Body of pancreas (tissue), 4 donors: ENCODE data around the gene MSN. TPM values are rescaled to one million over a fixed set of nuclear protein-coding genes. Genes with fewer than 3 reads are reported as not detected.

Source experiments
- ATAC-seq: fragments of 150-250 bp; one replicate; pipeline ENCODE4 v1.9.1; 2016
- DNase-seq, 4 donors: peaks; one replicate each; pipeline ENCODE4 v3.0.0-alpha.2; 2019
- H3K27ac ChIP-seq, 4 donors: fragments of 200-600 bp; sonication (generic); 1 replicate in 3 of 4; 2 replicates in 1 of 4; pipeline versions ENCODE4 v1.5.1 to v1.6.1; 2016 to 2019; ENCODE audit warnings: mild to moderate bottlenecking in 1 of 4, mixed read lengths in 1 of 4, moderate library complexity in 1 of 4
- H3K27me3 ChIP-seq, 2 donors: fragments of 200-600 bp; sonication (generic); one replicate each; pipeline ENCODE4 v1.6.0; 2016; ENCODE audit warnings: mild to moderate bottlenecking in 1 of 2
- H3K36me3 ChIP-seq, 2 donors: fragments of 200-600 bp; sonication (generic); replicated peaks in 1 of 2; 2 replicates each; pipeline ENCODE4 v1.5.1; 2016; ENCODE audit warnings: low read depth in 2 of 2; ENCODE audit not compliant: insufficient read depth in 1 of 2
- H3K4me1 ChIP-seq: fragments of 200-600 bp; sonication (generic); one replicate; pipeline ENCODE4 v1.6.0; 2016
- H3K4me3 ChIP-seq, 2 donors: fragments of 200-600 bp; sonication (generic); 1 replicate in 1 of 2; 2 replicates in 1 of 2; pipeline ENCODE4 v1.5.1; 2016 to 2019
- H3K9me3 ChIP-seq, 3 donors: fragments of 200-600 bp; sonication (generic); 1 replicate in 2 of 3; 2 replicates in 1 of 3; pipeline ENCODE4 v1.5.1; 2016
- POLR2A ChIP-seq, 3 donors: fragments of 450-650 bp; IDR thresholded peaks; one replicate each; pipeline ENCODE4 v1.6.1; 2016; ENCODE audit warnings: antibody characterized with exemption in 3 of 3, mild to moderate bottlenecking in 2 of 3
- whole genome bisulfite sequencing, 2 donors: methylation state at CpG; one replicate each; pipeline ENCODE4 v1.1.5; 2017; 5-methylcytosine and 5-hydroxymethylcytosine counted together
- intact Hi-C: fragments of 100-400 bp; cut with DNase I; formaldehyde crosslinking; loops from one replicate; pipeline ENCODE4 v1.15.1; 2023
- total RNA-seq, 2 donors: library from RNA; depleted of rRNA; stranded (reverse); fragments of >200 nt; gene quantifications; one replicate each; pipeline ENCODE4 v1.1.0, GENCODE V29; 2016
- TF ChIP-seq, protein P1 (sequence below), 7 experiments: fragments of 450-650 bp in 4 of 7; fragments of 200-600 bp in 3 of 7; sonication (generic) in 3 of 7; IDR thresholded peaks; one replicate each; pipeline ENCODE4 v1.5.1; 2016 to 2019; ENCODE audit warnings: antibody characterized with exemption in 7 of 7

The MSN gene
- total RNA-seq, 2 donors from 2014 or later, result 49.1 to 50.8 TPM

DNA sequence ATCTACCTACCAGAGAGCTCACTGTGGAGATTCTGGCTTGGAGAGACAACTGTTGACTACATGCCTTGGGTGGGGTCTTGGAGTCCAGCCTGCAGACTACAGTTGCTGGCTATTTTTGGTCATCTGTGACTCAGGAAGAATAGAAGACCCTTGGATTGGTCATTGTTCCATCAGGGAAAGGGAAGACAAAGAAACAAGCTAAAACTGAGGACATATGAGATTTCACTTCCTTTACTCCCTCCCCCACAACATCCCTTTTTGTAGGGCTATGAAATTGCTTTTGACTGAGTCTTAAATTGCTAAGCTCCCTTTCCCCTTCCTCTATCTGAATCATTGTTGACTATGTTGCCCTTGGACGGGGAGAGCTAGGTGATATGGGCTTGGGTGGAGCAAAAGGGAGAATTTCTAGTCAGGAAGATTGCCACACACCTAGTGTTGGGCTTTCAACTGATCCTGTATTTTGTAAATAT, 11.7 kb downstream of the MSN start:
- WGBS, 2 donors, result 0 to 18% methylated on average over 1 of the region's 1 CpG
- ATAC-seq (peak; percentile 45), DNase-seq (no peak)
- H3K4me1 ChIP-seq, result peaks cover 22% of the 10 kb centered on the region
- peak overlapping the region in 2 of 4 donors; percentile 30 to 56 for H3K27ac ChIP-seq
- no peaks in the 10 kb centered on the region for H3K27me3 ChIP-seq
- no peaks in the 10 kb centered on the region for H3K36me3 ChIP-seq
- no peaks in the 10 kb centered on the region for H3K9me3 ChIP-seq
- no peak for TF ChIP-seq POLR2A (IDR thresholded peaks at IDR 0.05)
- TF ChIP-seq, protein P1, sequence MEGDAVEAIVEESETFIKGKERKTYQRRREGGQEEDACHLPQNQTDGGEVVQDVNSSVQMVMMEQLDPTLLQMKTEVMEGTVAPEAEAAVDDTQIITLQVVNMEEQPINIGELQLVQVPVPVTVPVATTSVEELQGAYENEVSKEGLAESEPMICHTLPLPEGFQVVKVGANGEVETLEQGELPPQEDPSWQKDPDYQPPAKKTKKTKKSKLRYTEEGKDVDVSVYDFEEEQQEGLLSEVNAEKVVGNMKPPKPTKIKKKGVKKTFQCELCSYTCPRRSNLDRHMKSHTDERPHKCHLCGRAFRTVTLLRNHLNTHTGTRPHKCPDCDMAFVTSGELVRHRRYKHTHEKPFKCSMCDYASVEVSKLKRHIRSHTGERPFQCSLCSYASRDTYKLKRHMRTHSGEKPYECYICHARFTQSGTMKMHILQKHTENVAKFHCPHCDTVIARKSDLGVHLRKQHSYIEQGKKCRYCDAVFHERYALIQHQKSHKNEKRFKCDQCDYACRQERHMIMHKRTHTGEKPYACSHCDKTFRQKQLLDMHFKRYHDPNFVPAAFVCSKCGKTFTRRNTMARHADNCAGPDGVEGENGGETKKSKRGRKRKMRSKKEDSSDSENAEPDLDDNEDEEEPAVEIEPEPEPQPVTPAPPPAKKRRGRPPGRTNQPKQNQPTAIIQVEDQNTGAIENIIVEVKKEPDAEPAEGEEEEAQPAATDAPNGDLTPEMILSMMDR (IDR thresholded peaks at IDR 0.05), result no peak
- no peak overlapping the region for H3K4me3 ChIP-seq
- intact Hi-C loops, result no loop called here

DNA sequence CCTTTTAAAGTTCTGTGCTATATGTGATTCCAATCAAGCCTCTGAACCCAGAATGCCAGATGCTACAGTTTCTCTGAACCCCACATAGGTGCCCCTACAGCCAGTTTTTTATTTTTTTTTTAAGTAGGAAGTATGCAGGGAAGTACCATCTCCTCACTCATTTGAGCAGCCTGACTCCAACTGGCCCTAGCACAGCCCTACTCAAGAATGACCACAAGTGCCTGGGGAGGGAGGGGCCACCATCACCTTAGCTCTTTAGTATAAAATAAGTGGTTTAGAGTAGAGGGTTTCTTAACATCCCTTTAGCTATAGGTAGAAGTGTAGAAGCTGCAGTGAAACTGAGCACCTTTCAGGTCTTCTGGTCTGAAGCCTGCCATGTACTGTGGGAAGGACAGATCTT, 14.4 kb downstream of the MSN start:
- H3K9me3 ChIP-seq, result no peaks in the 10 kb centered on the region
- TF ChIP-seq, protein P1 (IDR thresholded peaks at IDR 0.05), result no peak
- no peak for TF ChIP-seq POLR2A (IDR thresholded peaks at IDR 0.05)
- H3K4me3 ChIP-seq, result no peak overlapping the region
- H3K27ac ChIP-seq, result no peak overlapping the region
- H3K4me1 ChIP-seq, result peaks cover 25% of the 10 kb centered on the region
- DNase-seq, result no peak
- intact Hi-C loops, result no loop called here
- no peak for ATAC-seq
- no peaks in the 10 kb centered on the region for H3K27me3 ChIP-seq
- H3K36me3 ChIP-seq, result no peaks in the 10 kb centered on the region

DNA sequence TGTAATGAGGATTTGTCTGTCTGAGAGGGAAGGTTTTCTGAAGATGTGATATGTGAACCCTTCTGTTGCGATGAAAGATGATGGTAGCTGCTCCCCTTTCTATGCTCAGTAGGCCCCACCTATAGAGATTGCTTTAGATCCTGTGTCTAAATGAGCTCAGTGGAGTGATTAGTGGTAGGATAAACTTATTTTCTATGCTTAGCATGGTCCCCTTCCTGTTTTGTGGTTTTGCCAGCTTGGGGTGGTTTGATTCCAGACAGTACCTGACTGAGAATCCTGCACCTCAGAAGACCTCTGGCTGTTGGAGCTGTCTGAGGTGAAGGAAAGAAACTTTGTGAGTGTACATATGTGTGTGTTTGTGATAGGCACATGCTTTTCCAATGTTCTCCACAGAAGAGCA, 17.7 kb downstream of the MSN start:
- H3K27ac ChIP-seq, result peak overlapping the region in 1 of 4 donors; percentile 12
- 89 to 100% methylated on average over 1 of the region's 1 CpG for WGBS, 2 donors
- H3K9me3 ChIP-seq, result no peaks in the 10 kb centered on the region
- no peaks in the 10 kb centered on the region for H3K27me3 ChIP-seq
- no peak for ATAC-seq
- peaks cover 4% of the 10 kb centered on the region for H3K4me1 ChIP-seq
- DNase-seq, result no peak
- no peak overlapping the region for H3K4me3 ChIP-seq
- H3K36me3 ChIP-seq, result no peaks in the 10 kb centered on the region
- intact Hi-C loops, result no loop called here
- TF ChIP-seq POLR2A (IDR thresholded peaks at IDR 0.05), result no peak
- TF ChIP-seq, protein P1 (IDR thresholded peaks at IDR 0.05), result no peak

DNA sequence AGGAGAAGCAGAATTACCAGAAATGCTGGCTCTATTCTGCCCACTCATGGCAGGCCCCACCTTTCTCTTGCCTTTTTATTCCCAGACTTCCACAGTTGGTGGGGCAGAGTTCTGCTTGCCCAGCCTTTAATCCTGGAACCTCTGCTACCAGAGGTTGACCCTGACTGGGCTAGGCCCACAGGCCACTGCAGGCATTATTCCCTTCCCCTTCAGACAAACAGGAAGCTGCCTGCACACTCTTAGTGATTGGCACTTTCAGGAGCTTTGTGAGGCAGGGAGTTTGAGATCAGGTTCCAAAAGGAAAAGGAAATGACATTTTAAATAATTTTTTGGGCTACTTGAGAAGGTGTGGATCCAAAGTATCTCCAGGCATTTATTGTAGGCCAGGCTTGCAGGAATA, 18.8 kb downstream of the MSN start:
- Histone ChIP-seq H3K4me1 (peaks cover 4% of the 10 kb centered on the region), H3K36me3 (no peaks in the 10 kb centered on the region), H3K9me3 (no peaks in the 10 kb centered on the region), H3K27me3 (no peaks in the 10 kb centered on the region), H3K4me3 (no peak overlapping the region), H3K27ac (peak overlapping the region in 1 of 4 donors; percentile 12)
- DNase-seq (no peak), ATAC-seq (no peak)
- intact Hi-C loops, result no loop called here
- TF ChIP-seq POLR2A (IDR thresholded peaks at IDR 0.05), result no peak
- TF ChIP-seq, protein P1 (IDR thresholded peaks at IDR 0.05), result no peak

DNA sequence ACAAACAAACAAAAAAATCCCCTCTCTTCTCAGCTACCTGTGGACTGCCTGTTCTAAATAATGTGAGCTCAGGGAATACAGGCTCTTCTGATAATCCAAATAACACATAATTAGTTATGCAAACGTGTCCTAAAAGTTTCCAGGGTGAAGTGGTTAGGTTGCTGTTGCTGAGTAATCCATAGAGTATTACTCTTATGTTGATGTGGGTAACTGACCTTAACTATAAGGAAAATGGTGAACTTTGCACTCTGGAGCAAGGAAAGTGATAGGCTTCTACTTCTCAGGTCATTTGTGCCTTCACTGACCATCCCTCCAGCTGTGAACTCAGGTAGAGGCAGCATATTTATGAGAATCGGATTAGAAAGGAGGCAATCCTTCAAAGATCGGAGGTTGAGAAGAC, 19.9 kb downstream of the MSN start:
- no peaks in the 10 kb centered on the region for H3K9me3 ChIP-seq
- no peaks in the 10 kb centered on the region for H3K36me3 ChIP-seq
- DNase-seq (no peak), ATAC-seq (no peak)
- WGBS, 2 donors, result 83 to 95% methylated on average over 3 of the region's 3 CpGs
- intact Hi-C loops, result no loop called here
- no peak for TF ChIP-seq POLR2A (IDR thresholded peaks at IDR 0.05)
- TF ChIP-seq, protein P1 (IDR thresholded peaks at IDR 0.05), result no peak
- H3K27me3 ChIP-seq, result no peaks in the 10 kb centered on the region
- H3K4me3 ChIP-seq, result no peak overlapping the region
- peaks cover 4% of the 10 kb centered on the region for H3K4me1 ChIP-seq
- no peak overlapping the region for H3K27ac ChIP-seq
